ENCODE data around the gene SETD2.
A peak's percentile ranks its signal among the peaks of the same experiment; 100 is the strongest.

SETD2 gene

DNA sequence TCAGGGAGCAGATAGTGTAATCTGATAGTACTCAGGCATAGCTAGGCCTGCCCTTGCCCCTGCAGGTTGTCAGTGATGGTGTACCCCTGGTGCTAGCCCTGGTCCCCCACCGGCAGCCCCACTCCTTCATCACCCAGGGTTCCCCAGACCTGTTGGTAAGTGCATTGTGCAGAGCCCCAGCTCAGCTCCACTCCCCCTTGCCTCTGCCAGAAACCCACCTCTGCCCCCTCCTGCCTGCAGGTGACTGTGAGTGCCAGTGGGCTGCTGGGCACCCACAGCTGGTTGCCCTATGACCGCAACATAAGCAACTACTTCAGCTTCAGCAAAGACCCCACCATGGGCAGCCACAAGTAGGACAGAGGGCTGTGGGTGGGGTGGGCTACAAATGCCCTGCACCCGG is 156.9 kb downstream of the SETD2 start:
- DNase-seq, result no peak

DNA sequence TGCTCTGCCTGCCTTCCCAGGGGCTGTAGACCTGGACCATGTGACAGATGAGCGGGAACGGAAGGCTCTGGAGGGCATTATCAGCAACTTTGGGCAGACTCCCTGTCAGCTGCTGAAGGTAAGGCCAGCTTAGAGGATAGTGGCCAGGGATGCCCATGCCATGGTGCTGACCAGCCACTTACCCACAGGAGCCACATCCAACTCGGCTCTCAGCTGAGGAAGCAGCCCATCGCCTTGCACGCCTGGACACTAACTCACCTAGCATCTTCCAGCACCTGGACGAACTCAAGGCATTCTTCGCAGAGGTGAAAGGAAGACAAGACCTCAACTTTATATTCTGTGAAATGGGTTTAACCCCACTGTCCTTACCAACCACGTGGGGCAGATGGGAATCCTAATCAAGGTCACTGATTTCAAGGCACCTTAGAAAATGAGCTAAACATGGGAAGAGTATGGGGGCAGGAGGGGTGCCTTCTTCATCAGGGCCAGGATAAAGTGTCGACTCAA is 157.7 kb downstream of the SETD2 start:
- DNase-seq, result no peak

DNA sequence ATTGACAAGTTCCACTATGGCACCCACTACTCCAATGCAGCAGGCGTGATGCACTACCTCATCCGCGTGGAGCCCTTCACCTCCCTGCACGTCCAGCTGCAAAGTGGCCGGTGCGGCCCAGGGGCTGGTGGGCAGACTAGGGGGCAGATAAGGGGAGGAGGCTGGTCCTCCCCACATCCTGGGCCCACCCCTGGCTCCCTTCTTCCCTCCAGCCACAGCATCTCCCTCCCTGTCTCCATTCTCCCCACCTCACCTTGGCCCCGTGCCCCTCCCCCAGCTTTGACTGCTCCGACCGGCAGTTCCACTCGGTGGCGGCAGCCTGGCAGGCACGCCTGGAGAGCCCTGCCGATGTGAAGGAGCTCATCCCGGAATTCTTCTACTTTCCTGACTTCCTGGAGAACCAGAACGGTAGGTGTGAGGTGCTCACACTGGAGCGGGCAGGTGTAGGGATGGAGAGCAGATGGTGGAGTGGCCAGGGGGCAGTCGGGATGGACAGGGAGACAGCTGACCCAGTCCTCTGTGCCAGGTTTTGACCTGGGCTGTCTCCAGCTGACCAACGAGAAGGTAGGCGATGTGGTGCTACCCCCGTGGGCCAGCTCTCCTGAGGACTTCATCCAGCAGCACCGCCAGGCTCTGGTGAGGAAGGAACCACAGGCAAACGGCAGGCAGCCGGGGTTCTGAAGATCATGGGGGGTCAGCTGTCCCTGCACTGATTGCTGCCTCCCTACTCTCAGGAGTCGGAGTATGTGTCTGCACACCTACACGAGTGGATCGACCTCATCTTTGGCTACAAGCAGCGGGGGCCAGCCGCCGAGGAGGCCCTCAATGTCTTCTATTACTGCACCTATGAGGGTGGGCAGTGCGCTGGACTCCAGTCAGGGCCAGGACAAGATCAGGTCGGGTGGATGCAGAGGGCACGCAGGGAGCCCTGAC is 158.4 kb downstream of the SETD2 start:
- no peak for DNase-seq

DNA sequence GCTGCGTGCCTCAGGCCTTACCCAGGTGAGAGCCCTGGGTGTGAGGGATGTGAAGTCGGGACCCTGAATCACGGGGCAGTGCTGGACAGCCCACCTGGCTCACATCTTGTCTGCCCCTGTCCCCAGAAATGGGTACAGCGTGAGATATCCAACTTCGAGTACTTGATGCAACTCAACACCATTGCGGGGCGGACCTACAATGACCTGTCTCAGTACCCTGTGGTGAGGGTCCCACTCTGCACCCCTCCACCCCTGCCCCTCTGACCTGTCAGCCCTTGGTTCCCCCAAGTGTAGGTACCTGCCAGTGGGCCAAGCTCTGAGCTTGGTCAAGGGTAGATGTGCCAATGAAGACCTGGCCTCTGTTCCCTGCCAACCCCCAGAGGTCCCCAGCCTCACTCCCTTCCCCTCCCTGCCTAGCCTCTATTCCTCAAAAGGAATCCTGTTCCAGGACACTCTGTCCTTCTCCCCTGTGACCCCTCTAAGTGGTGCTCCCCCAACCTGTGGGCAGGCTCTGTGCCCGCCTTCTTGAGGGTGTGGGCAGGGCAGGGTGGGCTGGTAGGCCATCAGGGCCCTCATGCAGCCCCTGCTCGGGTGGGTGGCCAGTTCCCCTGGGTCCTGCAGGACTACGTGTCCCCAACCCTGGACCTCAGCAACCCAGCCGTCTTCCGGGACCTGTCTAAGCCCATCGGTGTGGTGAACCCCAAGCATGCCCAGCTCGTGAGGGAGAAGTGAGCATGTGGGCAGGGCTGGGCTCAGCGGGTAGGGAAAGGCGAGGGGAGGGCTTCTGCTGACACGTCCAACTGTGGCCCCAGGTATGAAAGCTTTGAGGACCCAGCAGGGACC is 159.3 kb downstream of the SETD2 start:
- no peak for DNase-seq

DNA sequence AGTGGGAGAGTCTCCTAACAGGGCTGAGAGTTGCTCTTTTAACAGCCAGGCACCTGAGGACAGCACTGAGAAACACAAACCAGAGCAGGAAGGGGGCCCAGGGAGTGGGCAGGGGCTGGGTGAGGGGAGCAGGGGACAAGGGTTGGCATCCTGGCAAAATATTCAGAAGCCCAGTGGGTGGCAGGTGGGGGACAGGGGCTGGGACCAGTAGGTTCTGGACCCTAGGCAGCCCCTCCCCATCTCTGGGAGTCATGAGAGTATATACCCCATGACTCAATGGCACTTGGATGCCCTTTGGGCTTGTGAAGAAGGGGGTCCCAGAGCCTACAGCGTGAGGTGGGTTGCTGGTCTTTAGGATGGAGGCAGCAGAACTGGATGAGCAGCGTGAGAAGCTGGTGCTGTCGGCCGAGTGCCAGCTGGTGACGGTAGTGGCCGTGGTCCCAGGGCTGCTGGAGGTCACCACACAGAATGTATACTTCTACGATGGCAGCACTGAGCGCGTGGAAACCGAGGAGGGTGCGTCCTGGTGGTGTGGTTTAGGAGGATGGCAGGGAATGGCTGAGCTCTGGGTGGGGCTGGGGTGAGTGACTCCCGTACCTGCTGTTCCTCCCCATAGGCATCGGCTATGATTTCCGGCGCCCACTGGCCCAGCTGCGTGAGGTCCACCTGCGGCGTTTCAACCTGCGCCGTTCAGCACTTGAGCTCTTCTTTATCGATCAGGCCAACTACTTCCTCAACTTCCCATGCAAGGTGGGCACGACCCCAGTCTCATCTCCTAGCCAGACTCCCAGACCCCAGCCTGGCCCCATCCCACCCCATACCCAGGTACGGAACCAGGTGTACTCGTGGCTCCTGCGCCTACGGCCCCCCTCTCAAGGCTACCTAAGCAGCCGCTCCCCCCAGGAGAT is 160.2 kb downstream of the SETD2 start:
- no peak for DNase-seq

DNA sequence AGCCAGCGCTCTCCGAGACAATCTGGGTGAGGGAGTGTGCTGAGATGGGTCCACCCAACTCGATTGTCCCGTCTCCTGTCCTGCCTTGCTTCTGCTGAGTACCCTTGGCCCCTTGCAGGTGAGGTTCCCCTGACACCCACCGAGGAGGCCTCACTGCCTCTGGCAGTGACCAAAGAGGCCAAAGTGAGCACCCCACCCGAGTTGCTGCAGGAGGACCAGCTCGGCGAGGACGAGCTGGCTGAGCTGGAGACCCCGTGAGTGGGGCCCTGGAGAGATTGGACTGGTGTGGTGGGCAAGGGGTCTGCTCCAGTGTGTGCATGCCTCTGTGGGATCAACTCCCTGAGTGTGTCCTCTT is 160.9 kb downstream of the SETD2 start:
- no peak for DNase-seq

DNA sequence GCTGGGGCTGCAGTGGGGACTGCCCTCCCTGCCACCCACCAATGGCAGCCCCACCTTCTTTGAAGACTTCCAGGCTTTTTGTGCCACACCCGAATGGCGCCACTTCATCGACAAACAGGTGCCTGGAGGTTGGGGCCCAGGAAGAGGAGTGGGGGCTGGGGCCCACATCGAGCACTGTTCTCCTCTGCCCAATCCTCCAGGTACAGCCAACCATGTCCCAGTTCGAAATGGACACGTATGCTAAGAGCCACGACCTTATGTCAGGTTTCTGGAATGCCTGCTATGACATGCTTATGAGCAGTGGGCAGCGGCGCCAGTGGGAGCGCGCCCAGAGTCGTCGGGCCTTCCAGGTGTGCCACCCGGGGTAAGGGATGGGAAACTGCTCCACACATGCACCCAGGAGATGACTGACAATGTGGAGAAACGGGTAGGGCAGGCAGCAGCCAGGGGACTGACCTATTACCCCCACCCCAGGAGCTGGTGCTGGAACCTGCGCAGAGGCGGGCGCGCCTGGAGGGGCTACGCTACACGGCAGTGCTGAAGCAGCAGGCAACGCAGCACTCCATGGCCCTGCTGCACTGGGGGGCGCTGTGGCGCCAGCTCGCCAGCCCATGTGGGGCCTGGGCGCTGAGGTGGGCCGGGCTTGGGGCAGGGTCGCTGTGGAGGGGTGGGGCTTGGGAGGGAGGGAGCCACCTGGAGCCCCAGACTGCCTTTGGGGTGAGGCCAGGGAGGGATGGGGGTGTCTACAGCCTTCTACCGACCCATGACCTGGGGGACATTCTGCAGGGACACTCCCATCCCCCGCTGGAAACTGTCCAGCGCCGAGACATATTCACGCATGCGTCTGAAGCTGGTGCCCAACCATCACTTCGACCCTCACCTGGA is 161.5 kb downstream of the SETD2 start:
- DNase-seq, result no peak

DNA sequence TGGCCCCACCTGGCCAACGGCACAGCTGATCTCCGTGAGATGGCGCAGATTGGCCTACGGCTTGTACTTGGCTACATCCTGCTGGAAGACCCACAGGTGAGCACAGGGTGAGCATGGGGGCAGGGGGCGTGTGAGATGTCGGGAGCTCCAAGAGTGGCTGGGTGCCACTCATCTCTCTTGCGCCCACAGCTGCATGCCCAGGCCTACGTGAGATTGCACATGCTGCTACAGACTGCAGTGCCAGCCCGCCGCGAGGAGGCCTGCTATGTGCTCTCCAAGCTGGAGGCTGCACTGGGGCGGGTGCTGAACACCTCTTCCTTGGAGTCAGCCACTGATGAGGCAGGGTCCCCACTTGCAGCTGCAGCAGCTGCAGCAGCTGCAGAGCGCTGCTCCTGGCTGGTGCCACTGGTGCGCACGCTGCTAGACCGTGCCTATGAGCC is 162.2 kb downstream of the SETD2 start:
- DNase-seq, result no peak

DNA sequence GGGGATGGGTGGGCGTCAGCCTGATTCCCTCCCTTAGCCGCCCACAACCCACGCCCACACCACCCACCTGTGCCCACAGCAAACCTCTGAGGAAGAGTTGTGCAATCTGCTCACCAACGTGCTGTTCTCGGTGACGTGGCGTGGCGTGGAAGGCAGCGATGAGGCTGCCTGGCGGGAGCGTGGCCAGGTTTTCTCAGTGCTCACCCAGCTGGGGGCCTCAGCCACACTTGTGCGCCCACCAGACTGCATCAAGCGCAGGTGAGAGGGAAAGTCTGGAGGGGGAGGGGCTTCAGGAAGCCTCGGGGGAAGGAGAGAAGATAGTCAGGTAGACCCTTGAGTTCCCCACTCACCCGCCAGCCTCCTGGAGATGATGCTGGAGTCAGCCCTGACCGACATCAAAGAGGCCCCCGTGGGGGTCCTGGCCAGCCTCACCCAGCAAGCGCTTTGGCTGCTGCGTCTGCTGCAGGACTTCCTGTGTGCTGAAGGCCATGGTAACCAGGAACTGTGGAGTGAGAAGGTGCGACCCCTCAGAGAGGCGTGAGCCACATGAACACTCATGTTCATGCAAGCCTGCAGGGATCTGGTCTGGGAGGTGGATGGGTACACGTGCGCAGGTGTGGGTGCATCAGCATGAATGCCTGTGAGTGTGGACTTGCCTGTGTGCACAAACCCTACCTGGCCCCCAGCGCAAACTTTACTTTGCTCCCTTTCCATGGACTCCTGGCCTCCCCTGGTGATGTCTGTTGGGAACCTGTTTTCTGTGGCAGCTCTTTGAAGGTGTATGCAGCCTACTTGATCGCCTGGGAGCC is 162.8 kb downstream of the SETD2 start:
- no peak for DNase-seq

DNA sequence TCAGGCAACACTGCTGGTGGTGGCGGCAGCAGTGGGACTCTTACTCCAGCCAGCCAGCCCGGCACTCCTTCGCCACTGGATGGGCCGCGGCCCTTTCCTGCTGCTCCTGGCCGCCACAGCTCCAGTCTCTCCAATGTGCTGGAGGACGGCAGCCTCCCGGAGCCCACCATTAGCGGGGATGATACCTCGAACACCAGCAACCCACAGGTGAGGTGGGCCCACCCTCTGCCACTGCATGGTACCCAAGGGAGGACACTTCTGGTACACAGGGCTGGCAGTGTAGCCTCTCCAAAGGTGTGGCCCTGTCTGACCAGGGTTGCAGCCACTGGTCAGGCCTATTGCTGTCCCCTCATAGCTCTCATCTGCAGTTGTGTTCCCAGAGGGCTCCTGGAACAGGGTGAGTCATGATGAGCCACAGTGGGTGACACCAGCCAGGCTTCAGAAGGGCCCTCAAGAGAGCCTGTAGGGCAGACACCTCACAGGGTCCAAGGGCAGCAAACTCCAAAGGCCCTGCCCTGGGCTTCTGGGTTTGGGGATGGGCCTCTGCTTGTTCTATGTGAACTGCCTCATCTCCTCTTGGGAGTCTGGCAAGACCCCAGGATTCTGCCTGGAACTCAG is 163.6 kb downstream of the SETD2 start:
- no peak for DNase-seq

DNA sequence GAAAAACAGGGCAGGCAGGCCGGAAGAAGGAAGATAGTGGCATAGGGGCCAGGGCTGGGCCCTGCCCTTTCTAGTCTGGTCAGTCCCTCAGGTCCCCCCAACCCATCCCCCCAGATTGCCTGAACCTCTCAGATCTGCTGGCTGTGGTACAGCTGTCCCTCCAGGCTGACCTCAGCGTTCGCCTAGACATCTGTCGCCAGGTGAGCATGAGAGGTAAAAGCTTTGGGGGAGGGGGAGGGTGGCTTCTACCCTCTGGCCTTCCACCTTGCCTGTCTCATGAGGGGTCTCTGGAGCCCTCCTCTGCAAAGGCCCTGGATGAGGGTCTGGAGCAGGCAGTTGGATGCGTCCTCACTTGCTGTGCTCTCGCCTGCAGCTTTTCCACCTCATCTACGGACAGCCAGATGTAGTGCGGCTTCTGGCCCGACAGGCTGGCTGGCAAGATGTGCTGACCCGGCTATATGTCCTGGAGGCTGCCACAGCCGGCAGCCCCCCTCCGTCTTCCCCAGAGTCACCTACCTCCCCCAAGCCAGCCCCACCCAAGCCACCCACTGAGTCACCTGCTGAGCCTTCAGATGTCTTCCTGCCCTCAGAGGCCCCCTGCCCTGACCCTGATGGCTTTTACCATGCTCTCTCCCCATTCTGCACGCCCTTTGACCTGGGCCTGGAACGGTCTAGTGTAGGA is 164.3 kb downstream of the SETD2 start:
- DNase-seq, result no peak

DNA sequence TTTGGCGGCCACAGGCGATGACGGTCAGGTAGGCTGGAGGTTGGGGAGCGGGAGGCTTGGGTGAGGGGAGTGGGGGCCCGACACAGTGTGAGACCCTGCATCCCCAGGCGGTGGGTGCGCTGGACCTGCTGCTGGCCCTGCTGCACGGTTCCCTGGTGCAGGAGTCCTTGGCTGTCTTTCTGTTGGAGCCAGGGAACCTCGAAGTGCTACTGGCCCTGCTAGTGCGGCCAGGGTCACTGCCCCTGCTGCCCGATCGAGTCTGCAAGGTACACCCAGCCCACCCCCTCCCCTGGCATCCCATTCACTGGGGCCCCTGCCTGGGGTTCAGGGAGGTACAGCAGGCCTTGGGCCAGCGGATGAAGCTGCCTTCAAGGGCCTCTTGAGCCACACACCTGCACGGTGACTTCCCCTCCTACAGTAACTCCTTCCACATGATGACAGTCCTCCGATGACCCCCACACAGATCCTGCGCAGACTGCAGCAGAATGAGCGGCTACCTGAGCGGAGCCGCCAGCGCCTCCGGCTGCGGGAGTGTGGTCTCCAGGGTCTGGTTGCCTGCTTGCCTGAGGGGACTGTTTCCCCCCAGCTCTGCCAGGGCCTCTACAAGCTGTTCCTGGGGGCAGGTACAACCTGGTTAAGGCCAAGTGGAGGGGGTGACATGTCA is 164.9 kb downstream of the SETD2 start:
- no peak for DNase-seq

DNA sequence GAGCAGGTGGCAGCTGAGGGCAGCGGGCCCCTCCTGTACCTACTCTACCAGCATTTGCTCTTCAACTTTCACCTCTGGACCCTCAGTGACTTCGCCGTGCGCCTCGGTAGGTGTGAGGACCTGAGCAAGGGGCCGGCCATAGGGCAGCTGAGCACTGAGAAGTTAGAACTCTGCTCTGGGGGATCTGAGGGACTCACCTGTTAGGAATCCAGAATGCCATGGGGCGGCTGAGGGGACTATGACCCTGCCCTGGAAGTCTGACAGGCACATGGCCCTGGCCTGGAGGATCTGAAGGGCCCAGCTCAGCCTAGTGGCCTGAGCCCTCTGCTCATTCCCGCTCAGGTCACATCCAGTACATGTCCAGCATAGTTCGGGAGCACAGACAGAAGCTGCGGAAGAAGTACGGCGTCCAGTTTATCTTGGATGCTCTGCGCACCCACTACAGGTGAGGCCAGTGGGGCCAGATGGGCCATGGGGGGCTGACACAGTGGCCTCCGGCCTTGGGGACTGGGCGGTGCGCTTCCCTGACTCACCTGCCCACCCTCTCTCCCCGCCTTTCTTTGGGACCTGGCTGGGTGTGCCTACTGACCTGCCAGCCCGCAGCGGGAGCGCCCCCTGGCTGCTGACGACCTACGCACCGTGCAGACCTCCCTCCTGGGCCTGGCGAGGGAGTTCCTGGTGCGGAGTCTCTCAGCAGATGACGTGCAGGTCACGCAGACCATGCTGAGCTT is 165.6 kb downstream of the SETD2 start:
- peak; percentile 58 for DNase-seq

DNA sequence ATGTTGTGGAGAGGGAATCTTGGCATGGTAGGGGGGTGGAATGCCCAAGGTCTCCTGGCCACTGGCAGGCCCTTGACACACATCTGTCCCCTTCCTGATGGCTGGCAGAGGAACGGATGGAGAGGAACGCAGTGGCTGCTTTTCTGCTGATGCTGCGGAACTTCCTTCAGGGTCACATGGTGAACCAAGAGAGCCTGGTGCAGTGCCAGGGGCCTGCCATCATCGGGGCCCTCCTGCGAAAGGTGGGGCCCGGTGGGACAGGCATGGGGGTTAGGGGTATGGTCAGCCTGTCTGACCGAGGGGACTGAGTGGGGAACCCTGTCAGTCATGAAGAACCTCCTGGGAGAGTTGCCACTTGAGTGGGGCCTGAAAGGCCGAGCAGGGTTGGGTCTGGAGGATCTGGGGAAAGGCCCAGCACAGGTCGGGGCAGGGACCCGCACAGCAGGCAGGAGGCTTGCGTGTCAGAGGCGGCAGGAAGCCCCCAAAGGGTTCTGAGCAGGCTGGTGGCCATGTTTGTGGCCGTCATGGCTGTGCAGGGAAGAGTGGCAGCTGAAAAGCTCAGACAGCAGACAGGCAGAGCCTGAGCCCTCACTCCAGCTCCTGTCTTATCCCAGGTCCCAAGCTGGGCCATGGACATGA is 166.3 kb downstream of the SETD2 start:
- DNase-seq, result no peak

DNA sequence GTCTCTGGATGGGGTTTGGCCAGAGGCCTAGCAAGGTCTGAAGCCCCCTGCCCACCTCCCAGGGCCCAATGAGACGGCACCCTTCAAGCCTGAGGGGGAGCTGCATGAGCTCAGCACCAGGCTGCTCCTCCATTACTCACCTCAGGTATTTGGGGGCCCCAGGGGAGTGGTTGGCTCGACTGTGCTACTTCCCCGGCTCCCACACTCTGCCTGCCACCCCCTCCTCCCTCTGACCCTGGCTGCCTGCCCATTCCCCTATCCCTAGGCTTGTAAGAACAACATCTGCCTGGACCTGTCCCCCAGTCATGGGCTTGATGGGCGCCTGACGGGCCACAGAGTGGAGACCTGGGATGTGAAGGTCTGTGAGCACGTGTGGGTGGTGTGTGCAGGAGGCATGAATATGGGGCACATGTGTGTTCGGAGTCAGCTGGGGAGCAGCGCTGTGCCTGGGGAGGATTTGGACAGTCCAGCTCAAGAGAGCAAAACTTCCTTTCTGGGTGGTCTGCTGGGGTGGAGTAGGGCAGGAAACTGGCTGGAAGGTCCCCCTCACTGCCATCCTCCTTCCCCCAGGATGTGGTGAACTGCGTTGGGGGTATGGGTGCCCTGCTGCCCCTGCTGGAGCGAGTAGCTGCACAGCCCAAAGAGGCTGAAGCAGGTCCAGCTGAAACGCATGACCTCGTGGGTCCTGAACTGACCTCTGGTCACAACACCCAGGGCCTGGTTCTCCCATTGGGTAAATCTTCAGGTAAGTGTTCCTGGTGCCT is 167.0 kb downstream of the SETD2 start:
- DNase-seq, result no peak

DNA sequence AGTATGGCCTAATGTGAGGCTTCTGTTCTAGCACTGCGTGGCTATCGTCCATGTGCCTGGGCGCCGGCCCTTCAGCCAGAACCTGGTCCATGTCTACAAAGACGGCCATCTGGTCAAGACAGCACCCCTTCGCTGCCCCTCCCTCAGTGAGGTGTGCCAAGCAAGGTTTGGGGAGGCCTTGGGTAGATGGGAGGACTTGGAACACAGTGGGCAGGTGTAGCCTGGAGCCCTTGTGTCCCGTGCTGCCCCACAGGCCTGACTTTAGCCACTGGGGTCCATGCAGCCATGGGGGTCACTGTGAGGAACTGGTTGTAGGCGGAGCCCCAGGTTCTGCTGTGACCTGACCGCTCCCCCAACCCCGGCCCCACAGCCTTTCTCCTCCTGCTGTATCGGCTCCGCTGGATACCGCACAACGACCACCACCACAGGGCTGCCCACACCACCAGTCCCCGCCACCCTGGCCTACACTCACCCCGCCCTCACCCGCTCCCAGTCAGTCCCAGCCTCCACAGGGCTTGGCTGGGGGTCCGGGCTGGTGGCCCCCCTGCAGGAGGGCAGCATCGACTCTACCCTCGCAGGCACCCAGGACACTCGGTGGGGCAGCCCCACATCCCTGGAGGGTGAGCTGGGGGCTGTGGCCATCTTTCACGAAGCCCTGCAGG is 167.9 kb downstream of the SETD2 start:
- DNase-seq, result no peak

All from NCI-H82 (cell line).